Bronchus fibroblast of lung (primary cell): ENCODE results near the gene DENND2D. TPM values are rescaled to one million over a fixed set of nuclear protein-coding genes. Genes with fewer than 3 reads are reported as not detected.

Source experiments
- total RNA-seq: library from RNA; depleted of rRNA; stranded (reverse); fragments of >200 nt; gene quantifications from 2 replicates; pipeline ENCODE4 v1.2.3, GENCODE V29; 2015

DENND2D gene
- 0.84 and 2.1 TPM in 2 replicates for total RNA-seq

GRCh38 chr1:111199881-111200801, at the start of gene DENND2D:
Gene DENND2D (minus strand): TSS chr1:111200646. CDS start chr1:111200459, 187 bp downstream.

GRCh38 chr1:111227434-111227833, 27.0 kb upstream of the DENND2D start, which contains the start of gene CHI3L2:
Gene CHI3L2 (plus strand): TSS chr1:111227713. CDS start chr1:111227730, 17 bp downstream.

GRCh38 chr1:111139956-111140679, 60.3 kb downstream of the DENND2D start, which contains the start of the genes CEPT1 and DRAM2:
Gene CEPT1 (plus strand): TSS chr1:111140223. CDS start chr1:111147715, 7,492 bp downstream.
Gene DRAM2 (minus strand): TSS chr1:111140093. CDS start chr1:111131554, 8,539 bp downstream.

Other genes with a start within 250 kb of the DENND2D start
- 7.1 and 8.6 TPM in 2 replicates for gene LRIF1, start 236.7 kb downstream of the DENND2D start, total RNA-seq
- gene DRAM2, start 60.6 kb downstream of the DENND2D start, total RNA-seq, result 28.1 and 29.0 TPM in 2 replicates
- gene CEPT1, start 60.4 kb downstream of the DENND2D start, total RNA-seq, result 18.4 and 20.2 TPM in 2 replicates
- gene CHI3L2, start 27.1 kb upstream of the DENND2D start, total RNA-seq, result 1.5 TPM in 1 of 2 replicates, not detected in the other
- gene CHIA, start 90.2 kb upstream of the DENND2D start, total RNA-seq, result not detected in 2 replicates
- 0.15 and 0.67 TPM in 2 replicates for gene OVGP1, start 227.1 kb upstream of the DENND2D start, total RNA-seq
- 40.1 and 46.6 TPM in 2 replicates for gene WDR77, start 248.6 kb upstream of the DENND2D start, total RNA-seq
- gene ATP5PB, start 248.8 kb upstream of the DENND2D start, total RNA-seq, result 234 and 254 TPM in 2 replicates